Uterus (tissue), 4 donors: ENCODE results near the gene VWF. TPM values are rescaled to one million over a fixed set of nuclear protein-coding genes. Genes with fewer than 3 reads are reported as not detected.
"Not testable (repeated sequence)": the region's sequence is repeated elsewhere in the genome, so short reads cannot be mapped to it uniquely, and the experiment has no call there.

Source experiments
- DNase-seq, 2 donors: peaks; one replicate each; pipeline ENCODE4 v3.0.0-alpha.2; 2019 to 2020
- H3K27ac ChIP-seq, 2 donors: fragments of 200-600 bp; sonication (generic); 1 replicate in 1 of 2; 2 replicates in 1 of 2; pipeline ENCODE4 v1.5.1; 2016 to 2018
- H3K27me3 ChIP-seq, 2 donors: fragments of 200-600 bp; sonication (generic); one replicate each; pipeline ENCODE4 v1.5.1; 2018 to 2019; ENCODE audit warnings: control low read depth in 1 of 2
- H3K36me3 ChIP-seq, 2 donors: fragments of 200-600 bp; sonication (generic); one replicate each; pipeline ENCODE4 v1.5.1; 2019; ENCODE audit warnings: control low read depth in 1 of 2
- H3K4me1 ChIP-seq, 2 donors: fragments of 200-600 bp; sonication (generic); one replicate each; pipeline ENCODE4 v1.5.1; 2018 to 2019; ENCODE audit warnings: control low read depth in 1 of 2
- H3K4me3 ChIP-seq, 2 donors: fragments of 200-600 bp; sonication (generic); 1 replicate in 1 of 2; 2 replicates in 1 of 2; pipeline ENCODE4 v1.5.1; 2018 to 2019; ENCODE audit warnings: mild to moderate bottlenecking in 1 of 2
- H3K9me3 ChIP-seq, 2 donors: fragments of 200-600 bp; sonication (generic); one replicate each; pipeline ENCODE4 v1.5.1; 2019; ENCODE audit warnings: control low read depth in 1 of 2
- POLR2A ChIP-seq, 2 donors: fragments of 450-650 bp; IDR thresholded peaks; one replicate each; pipeline ENCODE4 v1.6.1; 2016; ENCODE audit warnings: antibody characterized with exemption in 2 of 2, mild to moderate bottlenecking in 1 of 2, moderate library complexity in 1 of 2
- intact Hi-C: fragments of 100-400 bp; cut with DNase I; formaldehyde crosslinking; loops from one replicate; pipeline ENCODE4 v1.15.1; 2023; ENCODE audit warnings: low total_unique reads
- total RNA-seq, 4 donors: library from RNA; depleted of rRNA in 3 of 4; stranded (reverse); fragments of >200 nt in 3 of 4; gene quantifications; one replicate each; pipeline versions ENCODE4 v1.1.0 to v1.2.4, GENCODE V29; 2014 to 2023
- TF ChIP-seq, protein P1 (sequence below), 4 experiments: fragments of 200-600 bp in 2 of 4; fragments of 450-650 bp in 2 of 4; sonication (generic) in 2 of 4; IDR thresholded peaks; one replicate each; pipeline ENCODE4 v1.5.1; 2016 to 2019; ENCODE audit warnings: antibody characterized with exemption in 4 of 4, mild to moderate bottlenecking in 2 of 4, moderate library complexity in 1 of 4
- donor health status: DM: yes; HTN: yes; CAD: no.

VWF gene
- total RNA-seq, 4 donors from 2014 or later: 122 to 949 (median 380) TPM

DNA sequence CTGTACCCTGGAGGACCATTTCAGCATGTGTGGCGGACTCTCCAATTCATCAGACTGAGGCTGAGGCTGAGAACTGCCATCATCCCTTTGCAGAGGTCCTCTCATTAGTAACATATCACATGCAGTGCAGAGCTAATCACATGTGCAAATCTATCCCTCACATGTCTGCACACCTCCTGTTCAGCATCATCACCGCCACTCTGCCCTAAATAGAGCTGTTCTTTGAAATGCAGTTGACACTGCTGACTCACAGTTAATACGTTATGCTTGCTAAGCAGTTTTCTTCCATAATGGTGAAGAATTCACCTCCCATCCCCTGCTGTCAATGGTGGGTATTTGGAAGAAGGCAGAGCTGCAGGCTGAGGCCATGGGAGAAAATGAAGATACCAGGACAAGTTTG lies 94.4 kb downstream of the VWF start:
- Histone ChIP-seq H3K9me3 (no peaks in the 10 kb centered on the region), H3K4me1 (no peaks in the 10 kb centered on the region), H3K36me3 (no peaks in the 10 kb centered on the region), H3K27me3 (no peaks in the 10 kb centered on the region), H3K27ac (no peak overlapping the region), H3K4me3 (no peak overlapping the region)
- DNase-seq: no peak
- intact Hi-C loops: no loop called here
- TF ChIP-seq POLR2A (IDR thresholded peaks at IDR 0.05): no peak
- TF ChIP-seq, protein P1, sequence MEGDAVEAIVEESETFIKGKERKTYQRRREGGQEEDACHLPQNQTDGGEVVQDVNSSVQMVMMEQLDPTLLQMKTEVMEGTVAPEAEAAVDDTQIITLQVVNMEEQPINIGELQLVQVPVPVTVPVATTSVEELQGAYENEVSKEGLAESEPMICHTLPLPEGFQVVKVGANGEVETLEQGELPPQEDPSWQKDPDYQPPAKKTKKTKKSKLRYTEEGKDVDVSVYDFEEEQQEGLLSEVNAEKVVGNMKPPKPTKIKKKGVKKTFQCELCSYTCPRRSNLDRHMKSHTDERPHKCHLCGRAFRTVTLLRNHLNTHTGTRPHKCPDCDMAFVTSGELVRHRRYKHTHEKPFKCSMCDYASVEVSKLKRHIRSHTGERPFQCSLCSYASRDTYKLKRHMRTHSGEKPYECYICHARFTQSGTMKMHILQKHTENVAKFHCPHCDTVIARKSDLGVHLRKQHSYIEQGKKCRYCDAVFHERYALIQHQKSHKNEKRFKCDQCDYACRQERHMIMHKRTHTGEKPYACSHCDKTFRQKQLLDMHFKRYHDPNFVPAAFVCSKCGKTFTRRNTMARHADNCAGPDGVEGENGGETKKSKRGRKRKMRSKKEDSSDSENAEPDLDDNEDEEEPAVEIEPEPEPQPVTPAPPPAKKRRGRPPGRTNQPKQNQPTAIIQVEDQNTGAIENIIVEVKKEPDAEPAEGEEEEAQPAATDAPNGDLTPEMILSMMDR (IDR thresholded peaks at IDR 0.05): no peak

DNA sequence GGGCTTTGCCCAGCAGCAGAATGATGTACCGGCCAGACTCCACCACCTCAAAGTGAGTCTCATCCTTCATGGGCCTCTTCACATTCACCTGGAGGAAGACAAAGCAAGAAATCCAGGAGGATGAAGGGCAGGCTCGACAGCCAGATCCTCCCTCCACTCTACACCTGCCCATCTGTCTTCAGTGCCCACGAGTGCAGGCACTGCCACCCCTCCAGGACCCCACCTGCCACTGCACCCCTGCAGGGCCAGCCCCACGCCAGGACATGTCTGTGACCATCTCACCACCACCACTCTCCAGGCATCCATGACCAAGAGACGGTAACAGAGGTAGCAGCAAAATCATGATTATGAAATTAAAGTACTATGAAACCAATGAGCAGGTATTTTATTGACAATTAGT lies 95.1 kb downstream of the VWF start:
- Histone ChIP-seq H3K27me3 (no peaks in the 10 kb centered on the region), H3K4me3 (no peak overlapping the region), H3K4me1 (no peaks in the 10 kb centered on the region), H3K27ac (no peak overlapping the region), H3K9me3 (no peaks in the 10 kb centered on the region), H3K36me3 (no peaks in the 10 kb centered on the region)
- no peak for TF ChIP-seq POLR2A (IDR thresholded peaks at IDR 0.05)
- TF ChIP-seq, protein P1 (IDR thresholded peaks at IDR 0.05): no peak
- intact Hi-C loops: no loop called here
- no peak for DNase-seq

DNA sequence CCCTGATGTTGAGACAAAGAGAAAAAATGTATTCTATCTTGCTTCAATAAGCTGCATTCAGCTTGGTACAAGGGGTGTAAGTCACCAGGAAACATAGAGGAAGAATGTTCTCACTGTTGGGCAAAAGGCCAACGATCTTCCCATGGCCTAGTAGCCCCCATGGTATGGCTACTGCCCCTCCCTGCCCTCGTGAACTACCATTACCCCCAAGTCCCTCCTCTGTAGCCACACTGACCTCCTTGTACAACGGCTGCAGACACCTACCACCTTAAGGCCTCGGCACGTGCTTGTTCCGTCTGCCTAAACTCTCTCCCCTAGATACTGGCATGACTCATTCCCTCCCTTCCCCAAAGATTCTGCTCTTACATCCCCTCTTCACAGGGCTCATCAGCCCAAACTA lies 97.5 kb downstream of the VWF start:
- no peaks in the 10 kb centered on the region for H3K27me3 ChIP-seq
- no peak for DNase-seq
- no peaks in the 10 kb centered on the region for H3K36me3 ChIP-seq
- no peak overlapping the region for H3K4me3 ChIP-seq
- intact Hi-C loops: no loop called here
- no peaks in the 10 kb centered on the region for H3K9me3 ChIP-seq
- no peak for TF ChIP-seq POLR2A (IDR thresholded peaks at IDR 0.05)
- TF ChIP-seq, protein P1 (IDR thresholded peaks at IDR 0.05): no peak
- H3K27ac ChIP-seq: no peak overlapping the region
- H3K4me1 ChIP-seq: no peaks in the 10 kb centered on the region

DNA sequence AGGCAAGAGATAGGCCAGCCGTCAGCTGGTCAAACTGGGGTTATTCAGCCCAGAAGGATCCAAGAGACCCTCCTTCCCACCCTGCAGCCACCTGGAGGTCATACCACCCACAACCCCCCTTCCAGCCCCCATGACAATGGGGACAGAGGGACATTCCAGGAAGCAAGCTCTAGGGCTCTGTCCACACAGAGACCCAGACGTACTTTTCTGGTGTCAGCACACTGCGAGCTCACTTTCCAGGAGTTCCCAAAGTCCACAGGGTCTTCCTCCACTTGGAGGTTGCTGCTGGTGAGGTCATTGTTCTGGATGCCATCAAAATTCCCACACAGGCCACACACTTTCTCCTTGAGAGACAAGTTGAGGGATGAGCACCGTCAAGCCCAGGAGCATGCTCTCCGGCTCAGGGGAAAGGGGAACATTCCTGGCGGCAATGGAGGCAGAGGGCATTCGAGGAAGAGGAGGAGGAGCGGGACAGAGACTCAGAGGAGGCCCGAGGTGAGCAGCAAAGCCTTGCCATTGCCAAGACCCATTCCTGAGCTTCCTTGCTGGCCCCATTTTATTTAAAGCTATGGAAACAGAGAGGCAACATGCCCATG lies 98.7 kb downstream of the VWF start:
- intact Hi-C loops, H3K9me3 ChIP-seq, H3K4me1 ChIP-seq, H3K27ac ChIP-seq, H3K36me3 ChIP-seq, H3K4me3 ChIP-seq, H3K27me3 ChIP-seq, DNase-seq: not testable (repeated sequence)

DNA sequence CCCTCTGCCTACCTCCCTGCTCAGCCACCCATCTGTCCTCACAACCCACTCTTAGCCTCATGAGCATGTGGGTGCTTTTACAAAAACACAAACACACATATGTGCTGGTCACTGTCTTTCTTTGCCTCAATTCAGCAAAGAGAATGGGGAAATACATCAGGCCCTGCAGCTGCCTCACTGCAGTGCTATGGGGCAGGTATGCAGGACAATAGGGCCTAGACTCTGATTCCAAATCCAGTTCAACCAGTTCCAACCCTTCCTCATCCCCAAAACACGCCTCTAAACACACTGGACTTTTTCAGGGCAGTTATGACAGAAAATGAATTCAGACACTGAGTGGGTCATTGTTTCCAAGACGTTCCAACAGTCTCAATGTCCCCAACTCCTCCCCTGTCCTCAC lies 100.4 kb downstream of the VWF start:
- intact Hi-C loops, H3K27me3 ChIP-seq, H3K27ac ChIP-seq, H3K4me3 ChIP-seq, H3K4me1 ChIP-seq, DNase-seq, H3K9me3 ChIP-seq, H3K36me3 ChIP-seq: not testable (repeated sequence)

DNA sequence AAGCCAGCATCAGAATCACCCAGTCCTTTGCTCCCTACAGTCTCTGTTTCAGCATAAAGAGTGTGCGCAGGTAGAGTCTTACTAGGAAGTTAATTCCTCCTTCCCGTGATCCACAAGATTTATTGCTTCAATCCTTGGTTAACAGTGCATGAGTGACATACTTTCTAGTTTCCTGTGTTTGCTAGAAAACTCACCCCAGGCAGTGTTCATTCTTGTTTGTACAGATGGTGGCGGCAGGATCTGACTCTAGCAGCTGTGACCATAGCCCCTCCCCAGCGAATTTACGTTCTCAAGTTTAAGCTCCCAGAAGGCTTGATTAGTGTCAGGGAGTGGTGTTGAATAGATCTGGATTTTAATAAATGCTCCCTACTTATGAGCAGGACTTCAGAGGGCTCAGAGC lies 103.5 kb downstream of the VWF start:
- intact Hi-C loops: no loop called here
- no peaks in the 10 kb centered on the region for H3K36me3 ChIP-seq

DNA sequence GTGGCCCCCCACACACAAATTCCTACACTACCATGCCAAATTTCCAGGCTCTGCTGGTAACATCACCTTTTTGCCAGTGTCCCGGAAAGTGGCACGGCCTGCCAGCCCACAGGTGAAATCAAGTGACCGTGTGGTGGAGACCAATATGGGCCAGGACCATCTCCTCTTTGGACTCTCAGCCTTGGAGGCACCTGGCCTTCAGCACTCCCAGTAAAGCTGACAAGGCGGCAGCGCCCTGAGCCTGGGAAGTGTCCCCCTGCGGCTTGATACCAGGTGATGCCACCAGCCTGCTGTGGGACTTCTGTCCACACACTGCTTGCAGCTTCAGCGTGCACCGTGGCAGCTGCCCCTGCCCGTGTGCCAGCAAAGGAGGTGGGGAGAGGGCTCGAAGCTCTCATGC lies 104.0 kb downstream of the VWF start:
- intact Hi-C loops, H3K9me3 ChIP-seq, H3K4me1 ChIP-seq, H3K27me3 ChIP-seq, H3K4me3 ChIP-seq, DNase-seq, H3K36me3 ChIP-seq, H3K27ac ChIP-seq: not testable (repeated sequence)

More for the DNA sequence above, 103.5 kb downstream of the VWF start:
- no peaks in the 10 kb centered on the region for H3K4me1 ChIP-seq
- no peak overlapping the region for H3K27ac ChIP-seq
- H3K9me3 ChIP-seq: no peaks in the 10 kb centered on the region
- DNase-seq: no peak
- no peak for TF ChIP-seq POLR2A (IDR thresholded peaks at IDR 0.05)
- TF ChIP-seq, protein P1 (IDR thresholded peaks at IDR 0.05): no peak
- H3K27me3 ChIP-seq: no peaks in the 10 kb centered on the region
- H3K4me3 ChIP-seq: no peak overlapping the region

DNA sequence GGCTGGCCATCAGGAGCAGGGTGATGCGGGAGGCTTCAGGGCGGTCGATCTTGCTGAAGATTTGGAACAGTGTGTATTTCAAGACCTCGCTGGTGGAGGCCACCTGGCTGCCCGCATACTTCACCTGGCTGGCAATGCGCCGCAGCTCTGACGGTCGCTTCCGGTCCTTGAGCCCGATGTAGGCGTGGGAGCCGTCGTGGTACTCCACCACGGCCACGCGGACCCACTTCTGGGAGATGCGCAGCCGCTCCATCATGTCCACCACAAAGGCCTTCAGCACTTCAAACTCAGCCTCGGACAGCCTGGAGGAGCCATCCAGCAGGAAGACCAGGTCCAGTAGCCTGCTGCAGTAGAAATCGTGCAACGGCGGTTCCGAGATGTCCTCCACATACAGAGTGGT lies 105.2 kb downstream of the VWF start:
- H3K4me1 ChIP-seq, DNase-seq, H3K36me3 ChIP-seq, H3K9me3 ChIP-seq, H3K4me3 ChIP-seq, intact Hi-C loops, H3K27me3 ChIP-seq, H3K27ac ChIP-seq: not testable (repeated sequence)
